HG03196 (cell line): ENCODE measurements around the gene ZNF598.
A peak's percentile ranks its signal among the peaks of the same experiment; 100 is the strongest.

Source experiments
- ATAC-seq: cut with Tn5 transposase; IDR thresholded peaks from one replicate; pipeline ENCODE4 v1.9.1; 2021; ENCODE audit not compliant: unreplicated experiment

Gene ZNF598

GRCh38 chr16:2009791-2010510, at the start of gene ZNF598:
Gene ZNF598, minus strand, starts transcription at chr16:2009821.
- peak; percentile 70 for ATAC-seq

- no peak for ATAC-seq
Measured at GRCh38 chr16:2058872-2059271, 49.3 kb upstream of the ZNF598 start.

GRCh38 chr16:2058420-2058819, 48.8 kb upstream of the ZNF598 start:
- ATAC-seq: no peak

- no peak for ATAC-seq
Measured at GRCh38 chr16:2057438-2057837, 47.8 kb upstream of the ZNF598 start.

- ATAC-seq: no peak
Measured at GRCh38 chr16:2056681-2057407, 47.2 kb upstream of the ZNF598 start.

DNA sequence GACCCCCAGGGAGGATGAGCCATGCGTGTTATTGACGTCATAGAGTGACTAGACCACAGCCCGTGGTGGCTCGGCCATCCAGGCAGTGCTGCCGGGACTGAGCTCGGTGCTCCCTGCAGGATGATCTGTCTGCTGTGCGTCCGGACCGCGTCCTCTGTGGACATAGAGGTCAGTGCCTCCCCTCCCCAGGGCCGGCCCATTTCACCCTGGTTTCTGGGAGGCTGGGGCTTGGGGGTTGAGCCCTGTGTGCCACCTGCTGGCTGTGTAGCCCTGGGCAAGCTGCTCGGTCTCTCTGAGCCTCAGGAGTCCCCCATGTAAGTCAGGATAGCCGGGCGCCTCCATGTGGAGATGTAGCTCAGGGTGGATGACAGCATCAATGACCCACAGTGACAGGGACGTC, 46.5 kb upstream of the ZNF598 start:
- no peak for ATAC-seq

DNA sequence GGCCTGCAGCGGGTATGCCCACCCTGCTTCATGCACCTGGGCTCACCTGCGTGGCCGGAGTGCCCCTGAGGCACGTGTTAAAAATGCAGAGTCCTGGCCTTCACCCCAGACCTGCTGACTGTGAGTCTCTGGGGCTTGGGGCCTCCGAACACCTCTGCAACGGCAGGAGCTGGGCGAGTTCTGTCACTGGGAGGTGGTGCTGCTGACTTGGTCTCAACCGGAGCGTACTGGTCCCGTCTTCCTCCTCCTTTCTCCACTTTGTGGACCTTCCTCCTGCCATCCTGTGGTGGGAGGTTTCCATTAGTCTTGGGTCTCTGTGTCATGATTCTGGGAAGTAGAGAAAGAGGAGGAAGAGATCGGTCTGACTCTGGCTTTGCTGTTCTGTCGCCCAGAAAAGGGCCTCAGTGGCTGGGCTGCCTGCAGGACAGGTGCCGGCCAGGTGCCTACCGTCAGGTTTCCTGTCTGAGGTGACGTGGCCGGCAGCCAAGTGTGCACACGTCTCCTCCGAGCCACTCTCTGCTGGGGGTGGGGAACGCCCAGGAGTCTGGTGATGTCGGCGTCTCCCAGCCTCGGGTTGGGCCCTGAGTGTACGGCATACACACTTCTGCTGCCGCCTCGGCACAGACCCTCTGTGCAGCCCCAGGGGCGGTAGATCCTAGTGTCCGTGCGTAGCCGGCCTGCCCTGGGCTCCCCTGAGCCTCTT, 45.1 kb upstream of the ZNF598 start:
- ATAC-seq: no peak

DNA sequence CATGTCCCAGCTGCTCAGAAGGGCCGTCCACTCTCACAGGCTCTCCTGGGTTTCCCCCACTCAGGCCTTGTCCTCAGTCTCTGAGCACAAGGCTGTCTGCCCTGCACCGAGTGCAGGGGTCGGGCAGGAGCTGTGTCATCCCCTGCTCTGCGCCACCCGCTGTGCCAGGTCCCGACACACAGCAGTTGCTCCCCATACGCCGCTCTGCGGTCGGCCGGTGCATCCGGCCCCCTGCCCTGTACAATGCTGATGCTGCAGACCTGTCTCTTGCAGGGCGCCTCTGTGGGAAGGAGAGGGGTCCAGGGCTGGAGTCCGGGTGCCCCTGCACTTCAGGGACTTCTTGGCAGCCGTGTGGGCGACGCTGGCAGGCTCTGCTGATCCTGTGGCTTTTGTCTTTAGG, 44.3 kb upstream of the ZNF598 start:
- no peak for ATAC-seq

- ATAC-seq: no peak
Measured at GRCh38 chr16:2053211-2053610, 43.6 kb upstream of the ZNF598 start.

DNA sequence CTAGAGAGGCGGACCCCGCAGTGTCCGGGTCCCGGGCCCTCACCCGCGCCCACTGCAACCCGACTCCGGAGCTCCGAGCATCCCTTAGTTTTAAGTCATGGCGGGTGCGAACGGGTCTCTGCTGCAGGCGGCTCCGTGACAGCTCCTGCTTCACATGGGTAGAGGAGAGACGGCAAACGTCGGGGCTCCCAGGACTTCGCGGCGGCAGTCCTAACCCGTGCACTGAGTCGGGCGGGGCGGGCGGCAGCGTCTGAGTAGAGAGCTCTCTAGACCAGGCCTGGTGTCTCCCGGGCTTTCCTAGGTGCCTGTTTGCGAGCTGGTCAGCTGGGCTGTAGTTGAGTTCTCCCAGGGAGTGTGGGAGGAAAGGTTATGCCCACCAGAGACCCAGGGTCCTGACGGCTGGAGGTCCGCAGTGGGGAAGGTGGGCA, 38.5 kb upstream of the ZNF598 start:
- ATAC-seq: peak; percentile 13

- ATAC-seq: peak; percentile 90
Measured at GRCh38 chr16:2047330-2048115, 37.9 kb upstream of the ZNF598 start, which contains the start of the genes NTHL1 and TSC2. Gene NTHL1, minus strand, starts transcription at chr16:2047834. Its CDS starts 11 bp downstream, at chr16:2047823. Gene TSC2, plus strand, starts transcription at chr16:2047985. Its CDS starts 631 bp downstream, at chr16:2048616.

DNA sequence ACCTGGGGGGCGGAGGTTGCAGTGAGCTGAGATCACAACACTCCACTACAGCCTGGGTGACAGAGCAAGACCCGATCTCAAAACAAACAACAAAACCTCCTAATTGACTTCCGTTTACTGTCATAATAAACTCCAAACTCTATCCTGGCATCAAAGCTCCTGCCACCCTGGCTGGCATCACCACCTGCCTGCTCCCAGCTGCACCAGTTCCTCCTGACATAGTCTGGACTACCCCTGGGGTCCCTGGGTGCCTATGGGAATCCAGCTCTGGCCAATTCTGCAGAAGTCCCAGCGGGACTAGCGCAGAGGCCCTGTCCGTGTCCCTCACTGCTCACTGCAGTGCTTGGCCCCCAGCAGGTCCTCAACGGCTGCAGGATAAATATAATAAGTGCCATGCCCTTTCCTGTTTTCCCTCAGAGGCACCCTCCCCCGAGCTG, 37.3 kb upstream of the ZNF598 start:
- ATAC-seq: no peak

- no peak for ATAC-seq
Measured at GRCh38 chr16:2045965-2046892, 36.6 kb upstream of the ZNF598 start.

DNA sequence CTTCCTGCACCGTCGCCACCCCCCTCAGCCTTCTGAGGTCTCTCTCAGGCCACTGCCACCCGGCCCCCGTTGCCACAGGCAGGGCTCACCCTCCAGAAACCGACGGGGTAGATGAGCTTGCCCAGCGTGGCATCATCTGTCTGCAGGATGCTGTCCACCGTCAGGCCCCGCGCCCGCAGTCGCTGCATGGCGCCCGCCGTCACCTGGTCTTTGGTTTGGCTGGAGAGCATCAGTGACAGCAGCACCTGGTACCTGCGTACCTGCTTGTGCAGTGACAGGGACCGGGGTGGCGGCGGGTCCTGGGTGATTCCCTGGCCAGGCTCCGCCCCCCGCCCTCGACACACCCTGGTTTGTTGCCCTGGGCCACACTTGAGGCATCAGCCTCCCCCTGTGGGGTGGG, 34.9 kb upstream of the ZNF598 start:
- no peak for ATAC-seq

DNA sequence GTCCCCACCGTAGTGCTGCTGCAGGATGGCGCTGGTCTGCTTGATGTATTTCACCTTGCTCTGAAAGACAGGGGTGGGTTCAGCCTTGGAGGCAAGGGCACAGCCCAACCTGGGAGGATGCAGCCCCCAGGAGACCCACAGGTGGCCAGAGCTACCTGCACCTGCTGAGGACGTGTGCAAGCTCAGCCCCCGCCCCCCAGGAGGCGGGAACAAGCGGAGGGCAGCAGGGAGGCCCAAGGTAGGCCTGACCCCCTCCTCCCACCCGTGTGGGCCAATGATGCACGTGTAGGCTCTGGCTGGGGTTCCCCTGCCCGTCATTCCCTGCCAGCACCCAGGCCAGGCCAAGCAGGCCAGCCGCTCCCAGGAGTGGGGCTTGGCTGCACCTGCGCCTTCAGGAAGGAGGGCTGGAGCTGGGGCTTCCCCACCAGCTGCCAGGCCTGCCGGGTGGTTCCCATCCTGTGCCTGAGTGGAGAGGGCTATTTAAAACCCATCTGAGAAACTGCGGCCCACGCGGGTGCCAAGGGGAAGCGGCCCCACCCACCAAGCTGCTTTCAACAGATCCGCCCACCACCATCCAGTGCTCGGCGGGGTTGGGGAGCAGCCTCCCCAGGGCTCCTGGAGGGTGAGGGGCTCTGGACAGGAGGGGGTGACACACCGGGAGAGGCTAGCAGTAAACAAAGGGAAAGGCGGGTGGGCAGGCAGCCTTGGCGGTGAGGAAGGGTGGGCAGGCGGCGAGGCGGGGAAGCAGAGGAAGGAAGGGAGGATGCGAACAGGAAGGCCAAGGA, 34.2 kb upstream of the ZNF598 start:
- ATAC-seq: no peak

- no peak for ATAC-seq
Measured at GRCh38 chr16:2042986-2043666, 33.5 kb upstream of the ZNF598 start.

- no peak for ATAC-seq
Measured at GRCh38 chr16:2042171-2042985, 32.8 kb upstream of the ZNF598 start.
